ENCODE data around the gene PRPS2.

The PRPS2 gene

GRCh38 chrX:12792711-12793110 is 1.5 kb downstream of the PRPS2 start:
- FAIRE-seq = no peak
- no peak for TF ChIP-seq POLR2A (IDR thresholded peaks at IDR 0.05; ENCODE audit: low read depth, low read length)

GRCh38 chrX:12794654-12795053 is 3.4 kb downstream of the PRPS2 start:
- FAIRE-seq (no peak), DNase-seq (ENCODE audit: insufficient read length, low spot score) (no peak)
- no peak for TF ChIP-seq POLR2A (IDR thresholded peaks at IDR 0.05; ENCODE audit: low read depth, low read length)

More at GRCh38 chrX:12792711-12793110, 1.5 kb downstream of the PRPS2 start:
- DNase-seq (ENCODE audit: insufficient read length, low spot score) = no peak

DNA sequence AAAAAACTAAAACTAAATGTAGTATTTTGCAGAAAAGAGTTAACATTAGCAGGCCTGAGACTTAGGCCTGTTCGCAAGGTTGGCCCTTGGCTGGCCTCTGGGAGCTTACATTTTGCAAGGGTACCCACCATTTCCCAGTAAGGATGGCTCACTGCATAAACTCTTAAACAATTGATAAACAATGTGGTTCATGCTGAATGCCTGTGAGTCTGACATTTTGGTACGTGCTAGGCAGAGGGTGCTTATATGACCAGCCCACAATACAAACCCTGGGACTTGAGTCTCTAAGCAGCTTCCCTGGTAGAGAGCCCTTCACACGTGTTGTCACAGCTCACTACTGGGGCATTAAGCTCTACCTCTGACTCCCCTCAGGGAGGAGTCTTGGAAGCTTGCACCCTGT is 7.4 kb downstream of the PRPS2 start:
- no peak for FAIRE-seq
- DNase-seq (ENCODE audit: insufficient read length, low spot score) = no peak
- TF ChIP-seq POLR2A (IDR thresholded peaks at IDR 0.05; ENCODE audit: low read depth, low read length) = no peak

- DNase-seq (ENCODE audit: insufficient read length, low spot score) (no peak), FAIRE-seq (no peak)
- TF ChIP-seq POLR2A (IDR thresholded peaks at IDR 0.05; ENCODE audit: low read depth, low read length) = no peak
Measured at GRCh38 chrX:12799118-12799517, 7.9 kb downstream of the PRPS2 start.

GRCh38 chrX:12802741-12803140 is 11.5 kb downstream of the PRPS2 start:
- FAIRE-seq (no peak), DNase-seq (ENCODE audit: insufficient read length, low spot score) (no peak)
- TF ChIP-seq POLR2A (IDR thresholded peaks at IDR 0.05; ENCODE audit: low read depth, low read length) = no peak

GRCh38 chrX:12804655-12805054 is 13.4 kb downstream of the PRPS2 start:
- DNase-seq (ENCODE audit: insufficient read length, low spot score) (no peak), FAIRE-seq (no peak)
- no peak for TF ChIP-seq POLR2A (IDR thresholded peaks at IDR 0.05; ENCODE audit: low read depth, low read length)

- TF ChIP-seq POLR2A (IDR thresholded peaks at IDR 0.05; ENCODE audit: low read depth, low read length) = no peak
- DNase-seq (ENCODE audit: insufficient read length, low spot score) (no peak), FAIRE-seq (no peak)
Measured at GRCh38 chrX:12805333-12805732, 14.1 kb downstream of the PRPS2 start.

GRCh38 chrX:12811658-12812057 is 20.4 kb downstream of the PRPS2 start:
- FAIRE-seq = no peak
- TF ChIP-seq POLR2A (IDR thresholded peaks at IDR 0.05; ENCODE audit: low read depth, low read length) = no peak
- DNase-seq (ENCODE audit: insufficient read length, low spot score) = no peak

- TF ChIP-seq POLR2A (IDR thresholded peaks at IDR 0.05; ENCODE audit: low read depth, low read length) = no peak
- no peak for DNase-seq (ENCODE audit: insufficient read length, low spot score)
- FAIRE-seq = no peak
Measured at GRCh38 chrX:12814420-12814819, 23.2 kb downstream of the PRPS2 start.

DNA sequence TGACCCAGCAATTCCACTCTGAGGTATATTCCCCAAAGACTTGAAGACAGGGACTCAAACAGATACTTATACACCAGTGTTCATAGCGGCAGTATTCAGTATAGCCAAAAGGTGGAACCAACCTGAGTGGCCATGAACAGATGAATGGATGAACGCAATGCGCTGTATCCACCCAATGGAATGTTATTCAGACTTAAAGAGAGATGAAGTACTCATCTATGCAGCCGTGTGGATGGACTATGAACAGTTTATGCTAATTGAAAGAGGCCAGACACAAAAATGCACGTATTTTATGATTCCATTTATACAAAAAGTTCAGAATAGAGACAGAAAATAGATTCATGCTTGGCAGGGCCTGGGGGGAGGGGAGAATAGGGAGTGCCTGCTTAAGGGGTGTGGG is 26.3 kb downstream of the PRPS2 start:
- no peak for TF ChIP-seq POLR2A (IDR thresholded peaks at IDR 0.05; ENCODE audit: low read depth, low read length)
- DNase-seq (ENCODE audit: insufficient read length, low spot score) = no peak
- FAIRE-seq = no peak

- TF ChIP-seq POLR2A (IDR thresholded peaks at IDR 0.05; ENCODE audit: low read depth, low read length) = no peak
- no peak for DNase-seq (ENCODE audit: insufficient read length, low spot score)
- FAIRE-seq = no peak
Measured at GRCh38 chrX:12819222-12819621, 28.0 kb downstream of the PRPS2 start.

- FAIRE-seq (no peak), DNase-seq (ENCODE audit: insufficient read length, low spot score) (no peak)
- no peak for TF ChIP-seq POLR2A (IDR thresholded peaks at IDR 0.05; ENCODE audit: low read depth, low read length)
Measured at GRCh38 chrX:12820737-12821136, 29.5 kb downstream of the PRPS2 start.

- no peak for TF ChIP-seq POLR2A (IDR thresholded peaks at IDR 0.05; ENCODE audit: low read depth, low read length)
- no peak for DNase-seq (ENCODE audit: insufficient read length, low spot score)
- no peak for FAIRE-seq
Measured at GRCh38 chrX:12824944-12825343, 33.7 kb downstream of the PRPS2 start.

DNA sequence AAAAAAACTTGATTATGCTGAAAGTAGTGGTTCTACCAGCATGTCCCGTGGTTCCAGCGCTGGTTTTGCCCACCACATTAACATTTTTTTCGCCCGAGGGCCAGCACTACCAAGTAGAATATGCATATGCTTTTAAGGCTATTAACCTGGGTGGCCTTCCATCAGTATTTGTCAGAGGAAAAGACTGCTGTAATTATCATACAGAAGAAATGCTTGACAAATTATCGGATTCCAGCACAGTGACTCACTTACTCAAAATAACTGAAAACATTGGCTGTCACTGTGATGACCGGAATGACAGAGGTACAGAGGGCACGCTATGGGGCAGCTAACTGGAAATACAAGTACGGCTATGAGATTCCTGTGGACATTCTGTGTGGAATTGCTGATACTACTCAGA is 34.6 kb downstream of the PRPS2 start:
- DNase-seq (ENCODE audit: insufficient read length, low spot score) (no peak), FAIRE-seq (no peak)
- no peak for TF ChIP-seq POLR2A (IDR thresholded peaks at IDR 0.05; ENCODE audit: low read depth, low read length)

DNA sequence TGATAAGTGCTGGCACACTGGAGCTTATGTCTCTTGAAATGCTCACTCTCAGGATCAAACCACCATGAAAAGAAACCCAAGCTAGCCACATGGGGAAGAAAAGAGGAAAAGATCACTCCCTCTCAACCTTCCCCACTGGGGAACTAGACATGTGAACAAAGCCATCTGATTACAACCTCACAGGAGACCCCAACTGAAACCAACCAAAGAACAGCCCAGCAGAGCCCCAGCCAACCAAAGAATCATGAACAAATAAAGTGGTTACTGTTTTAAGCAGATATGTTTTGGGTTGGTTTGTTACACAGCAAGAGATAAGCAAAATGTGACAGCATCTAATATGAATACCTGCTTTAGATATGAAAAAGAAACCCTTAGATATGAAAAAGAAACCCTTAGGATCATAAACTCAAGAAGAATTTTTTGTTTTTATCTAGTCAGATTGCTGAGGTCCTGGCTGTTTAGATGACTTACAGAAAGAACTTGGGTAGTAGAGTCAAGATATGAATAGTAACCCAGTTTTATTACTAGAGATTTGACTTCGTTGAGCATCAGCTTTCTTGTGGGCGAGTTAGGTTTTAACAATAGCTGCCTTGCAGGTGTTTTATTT is 52.0 kb downstream of the PRPS2 start:
- no peak for FAIRE-seq
- no peak for TF ChIP-seq POLR2A (IDR thresholded peaks at IDR 0.05; ENCODE audit: low read depth, low read length)
- no peak for DNase-seq (ENCODE audit: insufficient read length, low spot score)

Data from H54 (cell line).